ENCODE data around the gene ZNF655. TPM values are rescaled to one million over a fixed set of nuclear protein-coding genes. Genes with fewer than 3 reads are reported as not detected.

Gene ZNF655
- total and polyA plus RNA-seq, 2 donors from 2014 or later, result 30.4 to 66.8 TPM

DNA sequence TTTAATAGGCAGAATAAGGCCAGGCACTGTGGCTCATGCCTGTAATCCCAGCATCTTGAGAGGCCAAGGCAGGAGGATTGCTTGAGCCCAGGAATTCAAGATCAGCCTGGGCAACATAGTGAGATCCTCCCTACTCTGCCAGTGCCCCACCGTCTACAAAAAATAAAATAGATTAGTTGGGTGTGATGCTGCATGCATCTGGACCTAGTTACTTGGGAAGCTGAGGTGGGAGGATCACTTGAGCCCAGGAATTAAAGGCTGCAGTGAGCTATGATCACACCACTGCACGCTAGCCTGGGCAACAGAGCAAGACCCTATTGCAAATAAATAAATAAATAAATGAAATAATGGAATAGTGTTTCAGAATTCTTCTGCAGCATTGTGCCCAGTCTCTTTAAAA is 22.8 kb upstream of the ZNF655 start:
- Histone ChIP-seq H3K9ac (ENCODE audit: low read length in 3 of 3) (no peak overlapping the region), H3K9me3 (ENCODE audit: control insufficient read depth in 2 of 3, insufficient read depth in 1 of 3, low read length in 3 of 3) (peaks cover 7 to 49% (median 21%) of the 10 kb centered on the region in 3 donors), H3K27ac (ENCODE audit: low read depth in 2 of 2, low read length in 2 of 2) (no peak overlapping the region), H3K27me3 (ENCODE audit: control insufficient read depth, insufficient read depth, low read length) (no peaks in the 10 kb centered on the region), H3K4me3 (ENCODE audit: low read length in 3 of 3) (no peak overlapping the region), H3K36me3 (ENCODE audit: control insufficient read depth in 2 of 3, insufficient read depth in 3 of 3, low read length in 3 of 3) (peaks cover 15 to 16% (median 15%) of the 10 kb centered on the region in 3 donors), H3K4me1 (ENCODE audit: control insufficient read depth in 2 of 3, insufficient read depth in 2 of 3, low read depth in 1 of 3, low read length in 3 of 3) (no peaks in the 10 kb centered on the region)
- intact Hi-C loops (cut with DNase I), result no loop called here
- FAIRE-seq, result no peak
- no peak for TF ChIP-seq CTCF (IDR thresholded peaks at IDR 0.05; ENCODE audit: borderline replicate concordance, extremely low read depth, insufficient read depth)
- DNase-seq, result peak in 1 of 5 donors; percentile 1

- FAIRE-seq, result no peak
- H3K27ac ChIP-seq (ENCODE audit: low read depth in 2 of 2, low read length in 2 of 2), result no peak overlapping the region
- no peak overlapping the region for H3K4me3 ChIP-seq (ENCODE audit: low read length in 3 of 3)
- H3K4me1 ChIP-seq (ENCODE audit: control insufficient read depth in 2 of 3, insufficient read depth in 2 of 3, low read depth in 1 of 3, low read length in 3 of 3), result no peaks in the 10 kb centered on the region
- intact Hi-C loops (cut with DNase I), result no loop called here
- no peaks in the 10 kb centered on the region for H3K27me3 ChIP-seq (ENCODE audit: control insufficient read depth, insufficient read depth, low read length)
- peak in 1 of 5 donors; percentile 6 for DNase-seq
- H3K9ac ChIP-seq (ENCODE audit: low read length in 3 of 3), result no peak overlapping the region
- no peak for TF ChIP-seq CTCF (IDR thresholded peaks at IDR 0.05; ENCODE audit: borderline replicate concordance, extremely low read depth, insufficient read depth)
- H3K36me3 ChIP-seq (ENCODE audit: control insufficient read depth in 2 of 3, insufficient read depth in 3 of 3, low read length in 3 of 3), result no peaks in the 10 kb centered on the region
- H3K9me3 ChIP-seq (ENCODE audit: control insufficient read depth in 2 of 3, insufficient read depth in 1 of 3, low read length in 3 of 3), result peaks cover 0 to 29% (median 5%) of the 10 kb centered on the region in 3 donors
Observed at GRCh38 chr7:99539213-99539811, 19.1 kb upstream of the ZNF655 start.

DNA sequence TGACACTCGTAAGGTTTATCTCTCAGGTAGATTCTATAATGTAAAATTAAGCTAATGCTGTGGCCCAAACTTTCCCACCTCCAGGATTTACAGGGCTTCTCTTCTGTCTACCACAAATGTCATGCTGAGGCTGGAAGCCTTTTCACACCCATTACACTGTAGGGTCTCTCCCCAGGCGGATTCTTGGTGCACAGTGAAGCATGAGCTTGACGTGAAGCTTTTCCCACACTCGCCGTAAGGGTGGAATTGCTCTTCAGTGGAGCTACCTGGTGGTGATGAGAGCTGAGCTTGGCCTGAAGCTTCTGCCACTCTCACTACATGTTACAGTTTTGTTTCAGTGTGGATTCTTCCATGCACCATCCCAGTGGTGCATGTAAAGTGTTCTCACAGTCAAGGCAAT is 17.9 kb upstream of the ZNF655 start:
- no peak for TF ChIP-seq CTCF (IDR thresholded peaks at IDR 0.05; ENCODE audit: borderline replicate concordance, extremely low read depth, insufficient read depth)
- Histone ChIP-seq H3K4me1 (ENCODE audit: control insufficient read depth in 2 of 3, insufficient read depth in 2 of 3, low read depth in 1 of 3, low read length in 3 of 3) (no peaks in the 10 kb centered on the region), H3K27ac (ENCODE audit: low read depth in 2 of 2, low read length in 2 of 2) (no peak overlapping the region), H3K9me3 (ENCODE audit: control insufficient read depth in 2 of 3, insufficient read depth in 1 of 3, low read length in 3 of 3) (peaks cover 0 to 26% (median 5%) of the 10 kb centered on the region in 3 donors), H3K9ac (ENCODE audit: low read length in 3 of 3) (no peak overlapping the region), H3K4me3 (ENCODE audit: low read length in 3 of 3) (no peak overlapping the region), H3K36me3 (ENCODE audit: control insufficient read depth in 2 of 3, insufficient read depth in 3 of 3, low read length in 3 of 3) (no peaks in the 10 kb centered on the region), H3K27me3 (ENCODE audit: control insufficient read depth, insufficient read depth, low read length) (no peaks in the 10 kb centered on the region)
- FAIRE-seq, result no peak
- DNase-seq, result peak in 1 of 5 donors; percentile 22
- intact Hi-C loops (cut with DNase I), result no loop called here

GRCh38 chr7:99541212-99541611 is 17.2 kb upstream of the ZNF655 start:
- FAIRE-seq (no peak), DNase-seq (peak in 1 of 5 donors; percentile 8)
- no peak for TF ChIP-seq CTCF (IDR thresholded peaks at IDR 0.05; ENCODE audit: borderline replicate concordance, extremely low read depth, insufficient read depth)
- no peaks in the 10 kb centered on the region for H3K4me1 ChIP-seq (ENCODE audit: control insufficient read depth in 2 of 3, insufficient read depth in 2 of 3, low read depth in 1 of 3, low read length in 3 of 3)
- H3K36me3 ChIP-seq (ENCODE audit: control insufficient read depth in 2 of 3, insufficient read depth in 3 of 3, low read length in 3 of 3), result no peaks in the 10 kb centered on the region
- no peak overlapping the region for H3K27ac ChIP-seq (ENCODE audit: low read depth in 2 of 2, low read length in 2 of 2)
- H3K9me3 ChIP-seq (ENCODE audit: control insufficient read depth in 2 of 3, insufficient read depth in 1 of 3, low read length in 3 of 3), result peaks cover 0 to 26% (median 5%) of the 10 kb centered on the region in 3 donors
- intact Hi-C loops (cut with DNase I), result no loop called here
- no peak overlapping the region for H3K9ac ChIP-seq (ENCODE audit: low read length in 3 of 3)
- no peak overlapping the region for H3K4me3 ChIP-seq (ENCODE audit: low read length in 3 of 3)
- no peaks in the 10 kb centered on the region for H3K27me3 ChIP-seq (ENCODE audit: control insufficient read depth, insufficient read depth, low read length)

Data from kidney (tissue), 14 donors.